Activated CD8-positive, alpha-beta T cell treated with anti-CD3 and anti-CD28 coated beads, Interleukin-2, amount 10 ng/mL, durations not matched to agents 7 days and 5 days (primary cell): ENCODE measurements around the gene TMPRSS13. TPM values are rescaled to one million over a fixed set of nuclear protein-coding genes. Genes with fewer than 3 reads are reported as not detected.
"Not testable (repeated sequence)": the region's sequence is repeated elsewhere in the genome, so short reads cannot be mapped to it uniquely, and the experiment has no call there.

Experiments used
- ATAC-seq: fragments of 150-1000 bp; cut with Tn5 transposase; one replicate; pipeline ENCODE4 v1.10.0; 2021; ENCODE audit warnings: moderate library complexity
- CTCF ChIA-PET: fragments of 350-600 bp; sonication (Branson Sonifier 250); formaldehyde crosslinking; loops from one replicate; lab custom pipeline; 2021; ENCODE audit warnings: antibody characterized with exemption; lab: Charles Lee
- POLR2A ChIA-PET: fragments of 350-600 bp; sonication (Branson Sonifier 250); formaldehyde crosslinking; loops from one replicate; lab custom pipeline; 2021; ENCODE audit warnings: antibody characterized with exemption; lab: Charles Lee
- DNase-seq: peaks from one replicate; pipeline ENCODE4 v3.0.0-alpha.2; 2020
- H3K27ac Mint-ChIP-seq: one replicate; pipeline ENCODE4 v1.8.0; 2021; ENCODE audit warnings: mild to moderate bottlenecking, mixed read lengths
- H3K27me3 Mint-ChIP-seq: one replicate; pipeline ENCODE4 v1.8.0; 2021; ENCODE audit warnings: low read depth, mixed read lengths
- H3K36me3 Mint-ChIP-seq: one replicate; pipeline ENCODE4 v1.8.0; 2021; ENCODE audit warnings: low read depth, mixed read lengths
- H3K4me1 Mint-ChIP-seq: one replicate; pipeline ENCODE4 v1.8.0; 2021; ENCODE audit warnings: low read depth, mixed read lengths
- H3K4me3 Mint-ChIP-seq: one replicate; pipeline ENCODE4 v1.8.0; 2021; ENCODE audit warnings: mild to moderate bottlenecking, mixed read lengths
- H3K9me3 Mint-ChIP-seq: one replicate; pipeline ENCODE4 v1.8.0; 2022; ENCODE audit warnings: mixed read lengths; ENCODE audit not compliant: insufficient read depth
- total RNA-seq, 2 experiments: library from RNA; stranded (reverse); gene quantifications; one replicate each; pipeline ENCODE4 v1.2.3, GENCODE V29; 2021

TMPRSS13 gene
- total RNA-seq, 2 experiments from 2014 or later = 1.8 to 2.5 TPM

DNA sequence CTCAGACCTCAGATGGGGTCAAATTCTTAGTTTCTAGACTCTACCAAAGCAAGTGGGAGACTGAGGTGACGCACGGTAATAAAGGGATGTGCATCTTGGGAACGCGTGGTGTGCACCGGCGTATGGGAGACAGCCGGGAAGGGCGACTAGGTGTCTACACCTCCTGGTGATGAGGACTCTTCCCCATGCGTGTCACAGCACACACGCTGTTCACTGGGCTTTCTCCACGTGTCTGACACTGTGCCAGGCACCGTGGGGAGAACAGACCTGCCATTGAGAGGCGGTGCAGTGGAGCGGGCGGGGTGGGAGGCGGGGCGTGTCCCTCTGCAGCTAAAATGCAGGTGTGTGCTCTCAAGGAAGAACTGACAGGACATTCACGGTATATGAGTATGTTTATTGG, 58.0 kb downstream of the TMPRSS13 start:
- CTCF ChIA-PET = interaction anchor here (1.7 kb wide), 1 partner anchor 27 kb away, joined by 4 read pairs; no protein-coding TSS in a partner anchor
- no peaks in the 10 kb centered on the region for H3K9me3 Mint-ChIP-seq
- no peak overlapping the region for H3K4me3 Mint-ChIP-seq
- DNase-seq = no peak
- POLR2A ChIA-PET = interaction anchor here (0.6 kb wide), 1 partner anchor 125 kb away, joined by 3 read pairs; no protein-coding TSS in a partner anchor
- ATAC-seq = no peak
- peaks cover 2% of the 10 kb centered on the region for H3K36me3 Mint-ChIP-seq
- peaks cover 41% of the 10 kb centered on the region for H3K4me1 Mint-ChIP-seq
- H3K27ac Mint-ChIP-seq = no peak overlapping the region
- H3K27me3 Mint-ChIP-seq = peaks cover 31% of the 10 kb centered on the region

DNA sequence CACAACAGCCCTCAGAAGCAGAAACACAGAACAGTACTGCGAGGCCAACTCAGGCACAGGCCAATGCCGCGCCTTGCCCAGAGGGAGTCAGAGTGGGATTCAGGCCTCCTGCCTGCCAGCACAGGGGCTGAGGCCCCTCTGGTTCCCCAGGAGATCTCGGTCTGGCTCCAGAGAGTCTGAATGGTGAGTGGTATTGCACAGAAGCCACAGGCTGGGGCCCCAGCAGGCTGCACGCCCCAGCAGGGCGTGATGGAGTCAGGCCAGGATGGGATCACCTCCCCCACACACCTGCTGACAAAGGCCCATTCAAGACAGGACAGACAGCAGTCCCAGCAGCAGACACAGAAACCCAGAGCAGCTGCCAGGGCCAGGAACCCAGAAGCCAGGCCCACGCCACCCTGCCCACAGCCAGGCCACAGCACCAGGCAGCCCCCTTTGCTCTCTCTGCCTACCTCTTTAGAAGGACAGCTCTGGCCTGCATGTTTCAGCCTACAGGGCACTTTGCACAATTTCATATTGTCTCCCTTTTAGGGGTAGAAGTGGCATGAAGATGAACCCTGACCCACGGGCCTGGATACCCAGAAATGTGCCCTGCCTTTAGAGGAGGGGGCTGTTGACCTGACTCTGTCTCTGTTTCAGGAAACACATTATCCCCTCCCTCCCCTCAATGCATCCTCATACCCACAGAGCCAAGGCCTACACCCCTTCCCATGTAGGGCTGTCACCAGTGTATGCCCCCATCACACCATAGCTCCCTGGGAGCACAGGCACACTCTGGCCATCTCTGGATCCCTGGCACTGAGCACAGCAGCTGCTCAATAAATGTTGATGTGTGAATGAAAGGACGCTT, 58.9 kb downstream of the TMPRSS13 start:
- H3K27ac Mint-ChIP-seq = no peak overlapping the region
- ATAC-seq = no peak

GRCh38 chr11:117869604-117870003, 59.6 kb downstream of the TMPRSS13 start:
- POLR2A ChIA-PET = no interaction called here
- ATAC-seq (no peak), DNase-seq (no peak)
- CTCF ChIA-PET = interaction anchor here (1.7 kb wide), 1 partner anchor 25 kb away, joined by 4 read pairs; no protein-coding TSS in a partner anchor
- Mint-ChIP-seq H3K4me3 (no peak overlapping the region), H3K27me3 (peaks cover 25% of the 10 kb centered on the region), H3K4me1 (peaks cover 27% of the 10 kb centered on the region), H3K9me3 (no peaks in the 10 kb centered on the region), H3K36me3 (no peaks in the 10 kb centered on the region), H3K27ac (no peak overlapping the region)

More for the DNA sequence above, 58.9 kb downstream of the TMPRSS13 start:
- no peak overlapping the region for H3K4me3 Mint-ChIP-seq
- ChIA-PET CTCF (interaction anchor here (1.7 kb wide), 1 partner anchor 26 kb away, joined by 4 read pairs; no protein-coding TSS in a partner anchor), POLR2A (no interaction called here)
- H3K9me3 Mint-ChIP-seq = no peaks in the 10 kb centered on the region
- H3K27me3 Mint-ChIP-seq = peaks cover 27% of the 10 kb centered on the region
- H3K36me3 Mint-ChIP-seq = no peaks in the 10 kb centered on the region
- peaks cover 33% of the 10 kb centered on the region for H3K4me1 Mint-ChIP-seq
- no peak for DNase-seq

- peaks cover 27% of the 10 kb centered on the region for H3K27me3 Mint-ChIP-seq
- CTCF ChIA-PET = no interaction called here
These were observed 60.2 kb downstream of the TMPRSS13 start for GRCh38 chr11:117868815-117869561.

DNA sequence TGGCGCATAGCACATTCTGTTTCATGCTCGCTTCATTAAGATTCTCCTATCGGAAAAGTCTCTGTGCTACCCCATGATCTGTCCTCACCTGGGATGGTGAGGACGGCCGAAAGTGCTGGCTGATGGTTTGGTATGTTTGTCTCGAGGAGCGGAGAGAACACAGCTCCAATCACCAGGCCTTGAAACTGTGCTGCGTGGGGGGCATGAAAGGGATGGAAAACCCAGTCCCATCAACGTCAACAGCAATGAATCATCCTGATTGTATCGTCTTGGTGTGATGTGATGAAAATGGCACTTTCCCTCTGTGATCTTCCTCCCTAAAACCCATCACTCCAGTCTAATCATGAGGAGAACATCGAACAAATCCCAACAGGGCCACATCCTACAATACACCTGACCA, 61.1 kb downstream of the TMPRSS13 start:
- H3K36me3 Mint-ChIP-seq = no peaks in the 10 kb centered on the region
- DNase-seq = no peak
- peaks cover 12% of the 10 kb centered on the region for H3K4me1 Mint-ChIP-seq
- POLR2A ChIA-PET = interaction anchor here (0.7 to 1.0 kb wide), 2 partner anchors 33 to 84 kb away, joined by 3 to 5 read pairs; no protein-coding TSS in a partner anchor
- ATAC-seq = no peak
- H3K4me3 Mint-ChIP-seq = no peak overlapping the region
- no peaks in the 10 kb centered on the region for H3K9me3 Mint-ChIP-seq
- peaks cover 29% of the 10 kb centered on the region for H3K27me3 Mint-ChIP-seq
- no peak overlapping the region for H3K27ac Mint-ChIP-seq
- CTCF ChIA-PET = no interaction called here

More at GRCh38 chr11:117868815-117869561, 60.2 kb downstream of the TMPRSS13 start:
- no peak for ATAC-seq
- Mint-ChIP-seq H3K27ac (no peak overlapping the region), H3K4me3 (no peak overlapping the region), H3K9me3 (no peaks in the 10 kb centered on the region), H3K4me1 (peaks cover 21% of the 10 kb centered on the region), H3K36me3 (no peaks in the 10 kb centered on the region)
- POLR2A ChIA-PET = interaction anchor here (1.0 kb wide), 1 partner anchor 83 kb away, joined by 3 read pairs; no protein-coding TSS in a partner anchor
- DNase-seq = no peak

- H3K27ac Mint-ChIP-seq = no peak overlapping the region
These were observed 62.7 kb downstream of the TMPRSS13 start for GRCh38 chr11:117866526-117866925.

GRCh38 chr11:117865546-117865945, 63.7 kb downstream of the TMPRSS13 start:
- peaks cover 26% of the 10 kb centered on the region for H3K27me3 Mint-ChIP-seq
- H3K27ac Mint-ChIP-seq, DNase-seq, H3K36me3 Mint-ChIP-seq, H3K9me3 Mint-ChIP-seq, ATAC-seq, H3K4me3 Mint-ChIP-seq, POLR2A ChIA-PET: not testable (repeated sequence)
- CTCF ChIA-PET = interaction anchor here (0.8 to 1.7 kb wide), 2 partner anchors 21 to 57 kb away, joined by 3 to 9 read pairs; no protein-coding TSS in a partner anchor
- peaks cover 22% of the 10 kb centered on the region for H3K4me1 Mint-ChIP-seq

More at GRCh38 chr11:117866526-117866925, 62.7 kb downstream of the TMPRSS13 start:
- no peaks in the 10 kb centered on the region for H3K36me3 Mint-ChIP-seq
- CTCF ChIA-PET = interaction anchor here (0.8 kb wide), 1 partner anchor 58 kb away, joined by 3 read pairs; no protein-coding TSS in a partner anchor
- ATAC-seq (no peak), DNase-seq (no peak)
- peaks cover 13% of the 10 kb centered on the region for H3K4me1 Mint-ChIP-seq
- no peaks in the 10 kb centered on the region for H3K9me3 Mint-ChIP-seq
- no peak overlapping the region for H3K4me3 Mint-ChIP-seq
- POLR2A ChIA-PET = no interaction called here
- H3K27me3 Mint-ChIP-seq = peaks cover 26% of the 10 kb centered on the region

- POLR2A ChIA-PET = no interaction called here
- no peak overlapping the region for H3K4me3 Mint-ChIP-seq
- CTCF ChIA-PET = interaction anchor here (1.5 to 3.9 kb wide), 2 partner anchors 11 to 84 kb away, joined by 3 to 21 read pairs; no protein-coding TSS in a partner anchor
- H3K27ac Mint-ChIP-seq = no peak overlapping the region
- H3K4me1 Mint-ChIP-seq = peaks cover 22% of the 10 kb centered on the region
- ATAC-seq (no peak), DNase-seq (no peak)
- no peaks in the 10 kb centered on the region for H3K9me3 Mint-ChIP-seq
- H3K27me3 Mint-ChIP-seq = peaks cover 26% of the 10 kb centered on the region
- no peaks in the 10 kb centered on the region for H3K36me3 Mint-ChIP-seq
These were observed 65.8 kb downstream of the TMPRSS13 start for GRCh38 chr11:117863383-117863782.

DNA sequence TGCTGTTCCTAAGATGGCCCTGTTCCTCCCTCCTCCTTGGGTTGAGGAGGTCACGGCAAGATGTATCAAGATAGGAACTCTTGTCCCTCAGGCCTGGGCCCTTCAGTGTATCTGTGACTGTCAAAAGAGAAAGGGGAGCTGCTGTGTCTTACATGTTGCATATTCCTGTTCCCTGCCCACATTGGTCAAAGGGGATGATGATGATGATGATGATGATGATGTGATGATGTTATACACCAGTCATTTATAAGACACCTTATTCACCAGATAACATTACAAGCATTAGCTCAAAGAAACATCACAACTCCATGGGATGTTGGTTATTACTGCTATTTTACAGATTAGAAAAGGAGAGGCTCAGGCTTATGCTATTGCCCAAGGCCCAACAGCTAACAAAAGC, 66.4 kb downstream of the TMPRSS13 start:
- ChIA-PET POLR2A (no interaction called here), CTCF (interaction anchor here (1.5 to 3.9 kb wide), 2 partner anchors 10 to 84 kb away, joined by 3 to 21 read pairs; no protein-coding TSS in a partner anchor)
- no peaks in the 10 kb centered on the region for H3K36me3 Mint-ChIP-seq
- peaks cover 22% of the 10 kb centered on the region for H3K4me1 Mint-ChIP-seq
- DNase-seq (no peak), ATAC-seq (no peak)
- H3K27me3 Mint-ChIP-seq = peaks cover 24% of the 10 kb centered on the region
- H3K27ac Mint-ChIP-seq = peak overlapping the region; percentile 26
- H3K9me3 Mint-ChIP-seq = no peaks in the 10 kb centered on the region
- H3K4me3 Mint-ChIP-seq = no peak overlapping the region

GRCh38 chr11:117862019-117862725, 67.0 kb downstream of the TMPRSS13 start:
- peaks cover 19% of the 10 kb centered on the region for H3K27me3 Mint-ChIP-seq
- H3K4me3 Mint-ChIP-seq = no peak overlapping the region
- ATAC-seq = no peak
- peak overlapping the region; percentile 53 for H3K27ac Mint-ChIP-seq
- no peak for DNase-seq
- no peaks in the 10 kb centered on the region for H3K9me3 Mint-ChIP-seq
- CTCF ChIA-PET = interaction anchor here (1.5 to 3.9 kb wide), 3 partner anchors 10 to 85 kb away, joined by 3 to 21 read pairs (median 9); no protein-coding TSS in a partner anchor
- POLR2A ChIA-PET = interaction anchor here (0.6 kb wide), 1 partner anchor 1048 kb away, joined by 3 read pairs; no protein-coding TSS in a partner anchor
- no peaks in the 10 kb centered on the region for H3K36me3 Mint-ChIP-seq
- H3K4me1 Mint-ChIP-seq = peaks cover 22% of the 10 kb centered on the region
